Activated CD8-positive, alpha-beta memory T cell treated with anti-CD3 and anti-CD28 coated beads for 1 hour (primary cell): ENCODE measurements around the gene SEMA4D.
"Not testable (repeated sequence)": the region's sequence is repeated elsewhere in the genome, so short reads cannot be mapped to it uniquely, and the experiment has no call there.

ENCODE experiments used
- DNase-seq, 2 donors: peaks; one replicate each; pipeline ENCODE4 v3.0.0-alpha.2; 2020; ENCODE audit warnings: low read depth in 1 of 2; ENCODE audit errors: extremely low read depth in 1 of 2

SEMA4D gene

DNA sequence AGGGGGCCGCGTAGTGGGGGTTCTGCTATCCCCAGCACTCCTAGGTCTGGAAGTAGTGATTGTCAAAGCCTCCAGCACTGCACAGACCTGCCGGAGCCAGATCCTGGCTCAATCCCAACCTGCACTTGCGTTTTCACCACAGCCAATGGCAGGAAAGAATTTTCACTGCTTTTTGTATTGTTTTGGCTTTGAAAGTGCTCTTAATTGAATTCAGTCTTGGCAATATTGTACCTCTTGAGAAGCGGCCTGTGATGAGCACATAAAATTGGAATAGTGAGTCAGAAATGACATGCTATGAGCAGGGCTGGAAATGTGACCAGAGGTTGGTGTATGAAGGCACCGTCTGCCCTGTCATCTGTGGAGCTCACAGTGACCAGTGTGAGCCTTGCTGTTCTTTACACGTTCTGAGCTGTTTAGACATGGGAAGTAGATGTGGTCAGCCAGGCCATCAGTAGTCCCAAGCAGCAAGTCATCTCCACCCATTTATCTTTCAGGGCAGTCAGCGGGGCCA lies 138.1 kb downstream of the SEMA4D start:
- DNase-seq, result no peak

DNA sequence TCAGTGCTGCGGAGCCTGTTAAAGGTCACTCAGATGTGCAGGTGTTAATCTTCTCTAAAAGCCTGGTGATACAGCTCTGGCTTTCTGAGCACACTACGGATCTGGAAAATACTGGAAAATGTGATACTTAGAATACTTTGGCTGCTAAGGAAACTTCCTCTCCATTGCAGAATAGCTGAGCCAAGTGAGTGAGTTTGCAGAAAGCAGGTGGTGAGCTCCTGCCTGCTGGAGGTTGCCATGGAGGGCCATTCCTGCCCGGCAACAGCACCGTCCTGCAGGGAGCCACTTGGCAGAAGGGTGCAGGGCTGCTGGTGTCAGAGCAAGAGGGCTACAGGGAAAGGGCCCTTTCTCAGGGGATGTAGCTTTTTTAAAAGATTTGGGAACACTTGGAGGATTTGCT lies 138.9 kb downstream of the SEMA4D start:
- no peak for DNase-seq

DNA sequence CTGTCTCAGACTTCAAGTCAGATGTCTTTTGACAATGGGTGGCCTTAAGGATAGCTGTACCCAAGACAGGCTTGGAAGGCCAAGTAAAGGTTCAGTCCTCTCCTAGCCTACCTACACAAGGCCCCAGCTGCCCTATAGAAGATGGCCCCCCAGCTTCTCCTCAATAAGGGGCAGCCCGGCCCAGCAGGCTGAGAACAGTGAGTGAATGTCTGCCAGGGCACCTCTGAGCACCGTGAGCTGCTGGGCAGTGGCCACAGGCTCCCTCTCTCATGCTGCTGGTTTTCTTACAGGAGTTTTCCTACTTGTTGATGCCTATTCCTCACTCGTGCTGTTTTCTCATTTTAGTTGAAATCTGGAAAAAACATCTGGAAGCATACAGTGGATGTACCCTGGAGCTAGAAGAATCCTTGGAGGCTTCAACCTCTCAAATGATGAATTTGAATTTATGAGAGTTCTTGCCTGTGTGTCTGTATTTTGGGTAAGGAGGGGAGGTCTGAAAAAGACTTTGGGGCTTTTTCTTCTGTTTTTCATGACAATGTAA lies 139.5 kb downstream of the SEMA4D start:
- DNase-seq, result no peak

- DNase-seq, result no peak
Measured at GRCh38 chr9:89357331-89358197, 140.3 kb downstream of the SEMA4D start.

DNA sequence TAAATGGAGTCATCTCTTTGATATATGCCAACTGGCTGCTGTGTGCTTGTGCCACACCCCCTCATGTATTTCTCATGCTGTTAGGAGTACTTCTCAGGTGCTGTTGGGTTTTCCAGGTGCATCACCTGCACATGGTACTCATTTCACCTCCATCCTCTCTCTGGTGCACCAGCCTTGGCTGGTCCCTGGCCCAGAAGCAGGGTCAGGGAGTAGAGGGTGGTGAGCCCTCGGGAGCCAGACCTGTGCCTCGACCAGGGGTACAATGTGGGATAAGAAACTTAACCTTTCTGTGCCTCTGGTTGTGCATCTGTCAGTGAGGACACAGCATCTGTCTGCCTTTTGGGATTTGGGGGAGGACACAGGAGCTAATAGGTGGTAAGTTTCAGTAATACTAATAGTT lies 141.1 kb downstream of the SEMA4D start:
- no peak for DNase-seq

DNA sequence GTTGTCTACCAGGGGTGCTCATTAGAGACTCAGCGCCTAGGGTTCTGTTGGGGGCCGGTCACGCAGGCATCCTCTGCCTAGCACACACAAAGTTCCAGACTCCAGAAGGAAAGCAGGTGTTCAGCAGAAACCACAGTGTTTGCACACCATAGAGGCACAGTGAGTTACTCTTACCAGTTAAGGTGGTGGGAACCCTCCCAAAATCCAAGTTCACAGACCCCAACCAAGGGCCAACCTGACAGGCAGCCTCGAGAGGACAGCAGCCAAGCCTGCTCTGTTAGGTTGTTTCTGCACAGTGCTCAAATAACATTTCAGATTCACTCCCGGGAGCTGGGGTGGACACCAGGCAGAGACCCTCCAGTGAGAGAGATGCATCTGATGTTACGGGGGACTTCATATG lies 143.4 kb downstream of the SEMA4D start:
- DNase-seq, result no peak

GRCh38 chr9:89353989-89354388 lies 143.9 kb downstream of the SEMA4D start:
- no peak for DNase-seq

DNA sequence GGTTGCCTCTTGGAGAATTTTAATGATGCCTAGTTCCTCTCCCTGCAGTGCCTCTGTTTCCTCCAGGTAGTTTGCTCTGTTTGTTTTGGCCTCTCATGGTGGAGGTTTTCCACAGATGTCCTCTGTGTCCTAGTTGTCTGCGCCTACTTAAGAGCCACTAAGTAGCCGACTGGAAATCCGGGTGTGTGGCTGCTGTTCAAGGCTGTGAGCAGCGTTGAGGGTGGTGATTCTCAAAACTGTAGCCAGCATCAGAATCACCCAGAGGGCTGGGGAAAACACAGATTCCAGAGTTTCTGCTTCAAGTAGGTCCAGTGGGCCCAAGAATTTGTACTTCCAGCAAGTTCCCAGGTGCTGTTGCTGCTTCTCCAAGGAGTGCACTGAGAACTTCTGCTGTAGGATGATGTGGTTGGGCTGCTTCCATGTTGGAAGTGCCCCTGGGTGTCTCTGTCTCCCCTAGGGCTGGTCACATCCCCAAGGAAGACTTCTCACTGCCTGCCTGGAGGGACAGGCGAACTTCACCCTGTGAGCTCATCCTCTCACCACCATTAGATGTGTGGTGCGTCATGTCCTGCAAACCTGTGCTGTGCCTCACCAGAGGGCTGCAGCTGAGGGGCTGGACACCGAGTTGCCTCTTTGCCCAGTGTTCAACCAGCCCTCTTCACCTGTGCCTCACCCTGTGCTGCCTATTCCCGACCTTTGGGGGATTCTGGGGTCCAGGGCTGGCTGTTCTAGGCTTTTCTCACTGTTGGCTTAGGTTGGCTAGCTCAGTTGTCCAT lies 144.9 kb downstream of the SEMA4D start:
- DNase-seq, result no peak

DNA sequence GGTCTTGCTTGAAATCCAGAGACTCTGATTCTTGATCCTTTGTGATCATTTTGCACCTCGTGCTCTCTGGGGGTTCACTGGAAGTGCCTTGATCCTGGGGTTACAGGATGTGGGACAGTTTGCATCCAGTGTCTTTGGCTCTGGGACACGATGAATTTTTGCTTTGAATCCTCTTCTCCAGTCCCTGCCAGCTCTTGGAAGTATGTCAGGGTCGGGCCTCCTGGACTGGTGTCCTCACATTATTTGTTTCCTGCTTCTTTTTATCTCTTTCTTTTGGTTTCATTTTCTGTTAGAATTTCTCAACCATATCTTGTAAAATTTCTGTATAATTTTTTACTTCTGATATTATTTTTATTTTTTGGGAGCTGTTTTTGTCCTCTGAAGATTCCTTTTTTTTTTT lies 145.5 kb downstream of the SEMA4D start:
- DNase-seq, result no peak

- DNase-seq, result no peak
Measured at GRCh38 chr9:89351584-89352300, 146.2 kb downstream of the SEMA4D start.

GRCh38 chr9:89350988-89351557 lies 146.8 kb downstream of the SEMA4D start:
- no peak for DNase-seq

GRCh38 chr9:89349607-89350006 lies 148.3 kb downstream of the SEMA4D start:
- no peak for DNase-seq

DNA sequence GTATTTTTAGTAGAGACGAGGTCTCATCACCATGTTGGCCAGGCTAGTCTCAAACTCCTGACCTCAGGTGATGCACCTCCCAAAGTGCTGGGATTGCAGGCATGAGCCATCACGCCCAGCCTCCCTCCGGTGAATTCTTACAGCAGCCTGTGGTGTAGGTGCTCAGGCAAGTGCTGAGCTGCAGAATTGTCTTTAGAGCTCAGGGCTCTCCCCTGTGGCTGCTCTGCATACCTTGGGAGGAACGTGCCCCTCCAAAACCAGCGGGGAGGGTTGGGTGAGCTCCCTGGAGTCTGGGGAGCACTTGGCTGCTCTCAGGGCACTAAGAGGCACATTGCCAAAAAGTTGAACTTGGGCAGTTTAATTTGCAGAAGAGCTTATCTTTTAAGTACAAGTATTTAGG lies 150.3 kb downstream of the SEMA4D start:
- no peak for DNase-seq

- no peak for DNase-seq
Measured at GRCh38 chr9:89346696-89347095, 151.2 kb downstream of the SEMA4D start.

GRCh38 chr9:89345476-89345875 lies 152.4 kb downstream of the SEMA4D start:
- no peak for DNase-seq

GRCh38 chr9:89343812-89344211 lies 154.1 kb downstream of the SEMA4D start:
- not testable (repeated sequence) for DNase-seq

- no peak for DNase-seq
Measured at GRCh38 chr9:89342948-89343347, 155.0 kb downstream of the SEMA4D start.

DNA sequence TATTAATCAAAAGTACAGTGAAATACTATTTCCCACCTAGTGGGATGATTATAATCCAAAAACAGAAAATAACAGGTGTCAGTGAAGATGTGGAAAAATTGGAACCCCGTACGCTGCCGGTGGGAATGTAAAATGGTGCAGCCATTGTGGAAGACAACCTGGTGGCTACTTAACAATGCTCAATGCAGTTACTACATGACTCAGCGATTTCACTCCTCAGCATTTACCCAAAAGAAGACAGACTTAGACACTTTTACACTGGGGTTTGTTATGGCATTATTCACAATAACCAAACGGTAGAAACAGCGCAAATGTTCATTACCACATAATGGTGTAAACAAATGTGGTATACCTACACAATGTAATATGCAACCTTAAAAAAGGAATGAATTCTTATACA lies 155.7 kb downstream of the SEMA4D start:
- no peak for DNase-seq

GRCh38 chr9:89340332-89340731 lies 157.6 kb downstream of the SEMA4D start:
- DNase-seq, result no peak

DNA sequence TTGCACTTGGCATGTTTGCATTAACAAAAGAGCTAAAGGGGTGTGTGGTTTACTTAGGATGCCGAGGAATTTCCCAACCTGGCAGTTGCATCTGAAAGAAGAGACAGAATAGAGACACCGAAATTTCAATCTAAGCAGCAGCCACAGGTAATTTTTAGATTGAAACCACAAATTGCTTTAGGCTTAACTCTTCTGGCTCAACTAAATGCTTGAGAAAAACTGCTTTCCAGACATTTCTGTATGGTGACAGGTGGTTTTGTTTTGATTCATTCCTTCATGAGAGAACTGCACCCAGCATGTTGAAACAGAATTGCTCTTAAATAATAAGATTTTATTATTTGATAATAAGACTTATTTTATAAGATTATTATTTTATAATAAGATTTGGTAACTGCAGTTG lies 158.1 kb downstream of the SEMA4D start:
- no peak for DNase-seq

GRCh38 chr9:89330513-89330912 lies 167.4 kb downstream of the SEMA4D start:
- DNase-seq, result no peak
